Medulla oblongata (tissue), 1 donor: ENCODE measurements around the gene HES5.
A peak's percentile ranks its signal among the peaks of the same experiment; 100 is the strongest.
"Not testable (repeated sequence)": the region's sequence is repeated elsewhere in the genome, so short reads cannot be mapped to it uniquely, and the experiment has no call there.

Source experiments
- DNase-seq: peaks from one replicate; pipeline ENCODE4 v3.0.0-alpha.2; 2015; ENCODE audit errors: extremely low spot score

The HES5 gene

GRCh38 chr1:2560299-2561073 is 30.4 kb upstream of the HES5 start:
- DNase-seq, result no peak

- no peak for DNase-seq
Measured at GRCh38 chr1:2559509-2560298, 29.6 kb upstream of the HES5 start.

- no peak for DNase-seq
Measured at GRCh38 chr1:2558861-2559260, 28.8 kb upstream of the HES5 start.

GRCh38 chr1:2558420-2558819 is 28.4 kb upstream of the HES5 start:
- no peak for DNase-seq

GRCh38 chr1:2557482-2558400 is 27.7 kb upstream of the HES5 start:
- no peak for DNase-seq

GRCh38 chr1:2556678-2557481 is 26.8 kb upstream of the HES5 start:
- DNase-seq, result no peak

- peak; percentile 47 for DNase-seq
Measured at GRCh38 chr1:2556277-2556677, 26.2 kb upstream of the HES5 start, which contains the start of gene TNFRSF14. TSS of gene TNFRSF14 (plus strand) at chr1:2556371. CDS start at chr1:2556665, 294 bp downstream.

GRCh38 chr1:2555634-2556276 is 25.7 kb upstream of the HES5 start:
- peak; percentile 68 for DNase-seq

- peak; percentile 56 for DNase-seq
Measured at GRCh38 chr1:2554621-2555387, 24.7 kb upstream of the HES5 start.

GRCh38 chr1:2553871-2554620 is 24.0 kb upstream of the HES5 start:
- DNase-seq, result no peak

- not testable (repeated sequence) for DNase-seq
Measured at GRCh38 chr1:2553076-2553475, 23.0 kb upstream of the HES5 start.

- DNase-seq, result no peak
Measured at GRCh38 chr1:2552189-2552588, 22.1 kb upstream of the HES5 start.

GRCh38 chr1:2551544-2551943 is 21.5 kb upstream of the HES5 start:
- DNase-seq, result not testable (repeated sequence)

- not testable (repeated sequence) for DNase-seq
Measured at GRCh38 chr1:2550309-2550861, 20.3 kb upstream of the HES5 start.

GRCh38 chr1:2549367-2550029 is 19.4 kb upstream of the HES5 start:
- DNase-seq, result not testable (repeated sequence)

GRCh38 chr1:2548068-2548589 is 18.1 kb upstream of the HES5 start:
- DNase-seq, result peak; percentile 89

- DNase-seq, result no peak
Measured at GRCh38 chr1:2547210-2548067, 17.4 kb upstream of the HES5 start.
